Calu3 (cell line): ENCODE measurements around the gene LENEP. TPM values are rescaled to one million over a fixed set of nuclear protein-coding genes. Genes with fewer than 3 reads are reported as not detected.

Experiments
- BruUV-seq: library from RNA; stranded (reverse); fragments of 400-500 nt; replicated peaks from 2 replicates; lab custom pipeline; 2021; lab: Mats Ljungman, UMichigan
- CTCF ChIA-PET: fragments of 300-600 bp; sonication (Branson Sonifier 250); formaldehyde crosslinking; loops from one replicate; lab custom pipeline; 2022; ENCODE audit warnings: antibody characterized with exemption; lab: Charles Lee
- DNase-seq: peaks from one replicate; pipeline ENCODE4 v3.0.0; 2022
- H3K27ac Mint-ChIP-seq: one replicate; pipeline ENCODE4 v1.8.0; 2022; ENCODE audit warnings: mixed read lengths; ENCODE audit not compliant: unreplicated experiment
- H3K27me3 Mint-ChIP-seq: one replicate; pipeline ENCODE4 v1.8.0; 2022; ENCODE audit warnings: mixed read lengths; ENCODE audit not compliant: unreplicated experiment
- H3K36me3 Mint-ChIP-seq: one replicate; pipeline ENCODE4 v1.8.0; 2022; ENCODE audit warnings: mild to moderate bottlenecking, moderate library complexity, mixed read lengths; ENCODE audit not compliant: insufficient read depth, unreplicated experiment
- H3K4me1 Mint-ChIP-seq: one replicate; pipeline ENCODE4 v1.8.0; 2022; ENCODE audit warnings: mild to moderate bottlenecking, low read depth, mixed read lengths; ENCODE audit not compliant: unreplicated experiment
- H3K4me3 Mint-ChIP-seq: one replicate; pipeline ENCODE4 v1.8.0; 2022; ENCODE audit warnings: mild to moderate bottlenecking, low read depth, moderate library complexity, mixed read lengths; ENCODE audit not compliant: unreplicated experiment
- H3K9me3 Mint-ChIP-seq: one replicate; pipeline ENCODE4 v1.8.0; 2022; ENCODE audit warnings: low read depth, mixed read lengths; ENCODE audit not compliant: unreplicated experiment
- intact Hi-C: fragments of 100-400 bp; cut with micrococcal nuclease; formaldehyde crosslinking; loops from one replicate; pipeline ENCODE4 v1.10.0; 2022; ENCODE audit not compliant: unreplicated experiment
- total RNA-seq: library from RNA; stranded (reverse); gene quantifications from 2 replicates; pipeline ENCODE4 v1.2.3, GENCODE V29; 2022
- TF ChIP-seq, protein P1 (sequence below): fragments of 200-600 bp; IDR thresholded peaks from one replicate; pipeline ENCODE4 v1.8.0; 2022; ENCODE audit warnings: antibody characterized with exemption; ENCODE audit not compliant: unreplicated experiment

The LENEP gene
- total RNA-seq, 1 experiment from 2014 or later, result 1.1 TPM

DNA sequence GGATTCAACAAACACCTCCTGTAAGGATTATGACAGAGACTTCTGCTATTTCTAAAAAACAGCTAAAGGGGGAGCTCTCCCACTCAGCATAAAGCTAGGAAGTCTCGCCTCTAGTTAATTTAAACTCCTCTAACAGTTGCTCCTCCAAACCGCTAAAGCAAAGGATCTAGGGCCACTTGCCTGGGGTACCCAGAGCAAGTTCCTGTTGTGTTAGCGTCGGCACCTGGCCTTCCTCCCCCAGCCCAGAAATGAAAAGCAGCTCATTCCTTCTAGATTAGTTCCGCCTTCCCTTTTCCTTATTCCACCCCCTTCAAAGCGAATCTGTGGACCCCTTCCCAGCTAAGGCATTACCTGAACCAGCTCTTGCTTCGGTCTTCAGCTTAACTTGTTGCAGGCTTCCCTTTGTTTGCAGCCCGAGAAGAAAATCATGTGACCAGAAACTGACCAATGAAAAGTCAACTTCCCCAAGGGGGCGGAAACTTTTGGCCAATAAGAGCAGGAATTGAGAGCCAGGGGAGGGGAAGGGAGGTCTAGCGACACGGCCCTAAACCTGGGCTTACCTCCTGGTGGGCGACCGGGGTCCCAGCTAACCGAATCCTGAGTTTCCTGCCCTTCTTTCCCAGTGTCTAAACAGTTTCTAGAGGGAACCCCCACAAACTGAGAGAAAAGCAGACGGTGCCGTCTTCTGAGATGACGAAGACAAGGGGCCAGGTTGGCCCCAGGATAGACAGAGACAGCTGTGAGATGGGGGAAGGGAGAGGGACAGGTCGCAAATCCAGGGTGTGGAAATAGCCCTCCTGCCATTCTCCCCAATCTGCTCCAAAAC is 37.5 kb upstream of the LENEP start, which contains the start of gene PBXIP1:
TSS of gene PBXIP1 (minus strand) at position 382 of the 826 bp plus-strand sequence. CDS start 2,378 bp downstream, outside the sequence.
- Mint-ChIP-seq H3K4me3 (peak within 1 kb of the TSS; percentile 80), H3K9me3 (no peaks in the 10 kb centered on the region), H3K4me1 (peaks cover 39% of the 10 kb centered on the region), H3K27me3 (no peaks in the 10 kb centered on the region), H3K36me3 (peaks cover 68% of the 10 kb centered on the region), H3K27ac (peak within 1 kb of the TSS; percentile 70)
- intact Hi-C loops, result no loop called here
- DNase-seq, result peak; percentile 89
- TF ChIP-seq, protein P1, sequence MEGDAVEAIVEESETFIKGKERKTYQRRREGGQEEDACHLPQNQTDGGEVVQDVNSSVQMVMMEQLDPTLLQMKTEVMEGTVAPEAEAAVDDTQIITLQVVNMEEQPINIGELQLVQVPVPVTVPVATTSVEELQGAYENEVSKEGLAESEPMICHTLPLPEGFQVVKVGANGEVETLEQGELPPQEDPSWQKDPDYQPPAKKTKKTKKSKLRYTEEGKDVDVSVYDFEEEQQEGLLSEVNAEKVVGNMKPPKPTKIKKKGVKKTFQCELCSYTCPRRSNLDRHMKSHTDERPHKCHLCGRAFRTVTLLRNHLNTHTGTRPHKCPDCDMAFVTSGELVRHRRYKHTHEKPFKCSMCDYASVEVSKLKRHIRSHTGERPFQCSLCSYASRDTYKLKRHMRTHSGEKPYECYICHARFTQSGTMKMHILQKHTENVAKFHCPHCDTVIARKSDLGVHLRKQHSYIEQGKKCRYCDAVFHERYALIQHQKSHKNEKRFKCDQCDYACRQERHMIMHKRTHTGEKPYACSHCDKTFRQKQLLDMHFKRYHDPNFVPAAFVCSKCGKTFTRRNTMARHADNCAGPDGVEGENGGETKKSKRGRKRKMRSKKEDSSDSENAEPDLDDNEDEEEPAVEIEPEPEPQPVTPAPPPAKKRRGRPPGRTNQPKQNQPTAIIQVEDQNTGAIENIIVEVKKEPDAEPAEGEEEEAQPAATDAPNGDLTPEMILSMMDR, result peak; percentile 23
- no TSS peak for BruUV-seq
- CTCF ChIA-PET, result interaction anchor here (0.7 to 3.0 kb wide), 14 partner anchors 12 to 399 kb away, joined by 3 to 10 read pairs (median 4); partner anchors contain the start of genes ADAM15, FLAD1 and PMVK

DNA sequence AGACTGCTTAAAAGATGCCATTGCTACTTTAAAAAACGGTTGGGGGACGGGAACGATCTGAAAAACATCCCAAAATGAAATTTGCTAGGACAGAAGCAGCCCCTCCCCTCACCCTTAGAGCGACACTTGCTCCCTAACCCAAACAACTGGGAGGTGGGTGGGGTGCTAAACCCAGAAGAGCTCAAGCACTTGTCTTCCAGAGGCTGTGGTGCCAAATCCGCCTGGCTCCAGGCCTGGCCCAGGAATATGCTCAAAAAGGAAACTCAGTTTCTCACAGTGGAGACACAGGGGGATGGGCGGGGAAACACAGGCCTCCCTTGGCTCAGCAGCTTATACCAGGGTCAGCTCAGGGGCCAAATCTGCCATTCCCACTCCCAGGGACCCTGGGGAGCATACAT is 36.8 kb upstream of the LENEP start:
- BruUV-seq, result no TSS peak
- Mint-ChIP-seq H3K4me1 (peaks cover 40% of the 10 kb centered on the region), H3K27ac (peak overlapping the region; percentile 70), H3K27me3 (no peaks in the 10 kb centered on the region), H3K36me3 (peaks cover 74% of the 10 kb centered on the region), H3K4me3 (peak overlapping the region; percentile 80), H3K9me3 (no peaks in the 10 kb centered on the region)
- TF ChIP-seq, protein P1, result no peak
- CTCF ChIA-PET, result interaction anchor here (1.0 to 3.0 kb wide), 5 partner anchors 17 to 42 kb away, joined by 3 to 10 read pairs (median 5); partner anchors contain the start of gene FLAD1
- intact Hi-C loops, result no loop called here
- no peak for DNase-seq

DNA sequence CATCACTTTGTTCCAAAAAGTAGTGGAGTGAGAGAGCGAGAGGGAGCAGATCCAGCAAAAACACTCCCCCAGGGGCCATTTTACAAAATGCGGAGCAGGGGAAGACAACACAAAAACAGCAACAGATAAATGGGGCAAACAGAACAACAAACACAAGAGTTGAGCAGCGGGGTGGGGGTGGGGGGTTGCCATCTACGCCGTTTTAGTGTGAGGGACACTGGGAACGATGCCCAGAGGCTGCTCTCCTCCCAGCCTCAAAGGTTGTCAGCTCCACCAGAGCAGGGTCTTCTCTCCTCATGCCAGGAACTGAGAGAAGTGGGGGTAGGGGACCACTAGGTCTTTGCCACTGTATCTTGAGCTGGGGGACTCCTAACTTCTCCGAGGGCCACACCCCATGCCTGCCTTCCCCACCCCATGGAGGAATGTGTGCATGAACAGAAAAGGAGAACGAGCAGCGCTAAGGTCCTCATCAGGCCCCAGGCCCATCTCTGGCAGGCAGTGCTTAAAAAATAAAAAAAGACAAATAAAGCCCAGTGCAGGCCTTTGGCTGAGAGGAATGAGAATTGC is 36.2 kb upstream of the LENEP start:
- TF ChIP-seq, protein P1, result no peak
- DNase-seq, result no peak
- Mint-ChIP-seq H3K4me1 (peaks cover 41% of the 10 kb centered on the region), H3K36me3 (peaks cover 77% of the 10 kb centered on the region), H3K27me3 (no peaks in the 10 kb centered on the region), H3K27ac (peak overlapping the region; percentile 70), H3K4me3 (peak overlapping the region; percentile 80), H3K9me3 (no peaks in the 10 kb centered on the region)
- TSS peak; percentile 11 for BruUV-seq
- CTCF ChIA-PET, result interaction anchor here (1.2 to 2.0 kb wide), 2 partner anchors 17 to 25 kb away, joined by 3 to 5 read pairs; no protein-coding TSS in a partner anchor
- intact Hi-C loops, result no loop called here

GRCh38 chr1:154958036-154958435 is 35.4 kb upstream of the LENEP start:
- CTCF ChIA-PET, result no interaction called here
- no peak overlapping the region for H3K27ac Mint-ChIP-seq
- BruUV-seq, result no TSS peak
- H3K9me3 Mint-ChIP-seq, result no peaks in the 10 kb centered on the region
- TF ChIP-seq, protein P1, result no peak
- DNase-seq, result no peak
- peaks cover 78% of the 10 kb centered on the region for H3K36me3 Mint-ChIP-seq
- no peaks in the 10 kb centered on the region for H3K27me3 Mint-ChIP-seq
- peaks cover 48% of the 10 kb centered on the region for H3K4me1 Mint-ChIP-seq
- intact Hi-C loops, result no loop called here
- no peak overlapping the region for H3K4me3 Mint-ChIP-seq
